Liver (tissue), 9 donors: ENCODE data around the gene ID1. TPM values are rescaled to one million over a fixed set of nuclear protein-coding genes. Genes with fewer than 3 reads are reported as not detected.
"Not testable (repeated sequence)": the region's sequence is repeated elsewhere in the genome, so short reads cannot be mapped to it uniquely, and the experiment has no call there.

ENCODE experiments used
- DNase-seq: peaks from one replicate; pipeline ENCODE4 v3.0.0-alpha.2; 2017; ENCODE audit warnings: low spot score
- H3K27ac ChIP-seq, 2 donors: one replicate each; pipeline ENCODE4 v1.7.0; 2013; ENCODE audit warnings: inconsistent platforms in 2 of 2, low read length in 2 of 2, control low read depth in 1 of 2, low read depth in 1 of 2, mild to moderate bottlenecking in 1 of 2
- H3K27me3 ChIP-seq, 4 donors: one replicate each; pipeline versions ENCODE4 v1.6.1 to v1.7.0; 2013; ENCODE audit warnings: low read length in 3 of 4, inconsistent platforms in 1 of 4, mild to moderate bottlenecking in 1 of 4, moderate library complexity in 1 of 4; ENCODE audit not compliant: control insufficient read depth in 4 of 4, insufficient read depth in 4 of 4
- H3K36me3 ChIP-seq, 4 donors: one replicate each; pipeline versions ENCODE4 v1.6.1 to v1.7.0; 2013; ENCODE audit warnings: low read length in 3 of 4, mild to moderate bottlenecking in 3 of 4, low read depth in 1 of 4, moderate library complexity in 1 of 4; ENCODE audit not compliant: control insufficient read depth in 4 of 4, insufficient read depth in 3 of 4
- H3K4me1 ChIP-seq, 4 donors: one replicate each; pipeline versions ENCODE4 v1.6.1 to v1.7.0; 2013; ENCODE audit warnings: low read length in 3 of 4, mild to moderate bottlenecking in 3 of 4, moderate library complexity in 1 of 4; ENCODE audit not compliant: control insufficient read depth in 4 of 4, insufficient read depth in 4 of 4
- H3K4me3 ChIP-seq, 3 donors: one replicate each; pipeline versions ENCODE4 v1.6.1 to v1.7.0; 2013; ENCODE audit warnings: low read length in 3 of 3, control low read depth in 1 of 3, low read depth in 1 of 3, mild to moderate bottlenecking in 1 of 3
- H3K9ac ChIP-seq, 2 donors: one replicate each; pipeline ENCODE4 v1.7.0; 2013; ENCODE audit warnings: low read length in 2 of 2, mild to moderate bottlenecking in 2 of 2, moderate library complexity in 2 of 2, control low read depth in 1 of 2, low read depth in 1 of 2
- H3K9me3 ChIP-seq, 4 donors: one replicate each; pipeline versions ENCODE4 v1.6.1 to v1.7.0; 2013; ENCODE audit warnings: low read length in 3 of 4; ENCODE audit not compliant: control insufficient read depth in 4 of 4
- ATF3 ChIP-seq: IDR thresholded peaks from 2 replicates; pipeline ENCODE4 v1.6.1; 2016; ENCODE audit warnings: antibody characterized with exemption
- EGR1 ChIP-seq, 2 donors: IDR thresholded peaks; 2 replicates each; pipeline ENCODE4 v1.6.1; 2016 to 2018; ENCODE audit warnings: antibody characterized with exemption in 2 of 2, low read depth in 2 of 2
- FOXA1 ChIP-seq: IDR thresholded peaks from 2 replicates; pipeline ENCODE4 v1.6.1; 2016; ENCODE audit warnings: antibody characterized with exemption
- FOXA2 ChIP-seq: IDR thresholded peaks from 2 replicates; pipeline ENCODE4 v1.6.1; 2016; ENCODE audit warnings: antibody characterized with exemption
- GABPA ChIP-seq, 2 donors: IDR thresholded peaks in 1 of 2; conservative IDR thresholded peaks in 1 of 2; 2 replicates each; pipeline ENCODE4 v1.6.1; 2016; ENCODE audit warnings: antibody characterized with exemption in 2 of 2, mild to moderate bottlenecking in 1 of 2, moderate library complexity in 1 of 2
- HNF4A ChIP-seq, 2 donors: conservative IDR thresholded peaks; 2 replicates each; pipeline ENCODE4 v1.6.1; 2016; ENCODE audit warnings: antibody characterized with exemption in 2 of 2, mild to moderate bottlenecking in 2 of 2
- HNF4G ChIP-seq: IDR thresholded peaks from 2 replicates; pipeline ENCODE4 v1.6.1; 2016; ENCODE audit warnings: antibody characterized with exemption
- JUND ChIP-seq, 2 donors: IDR thresholded peaks; 2 replicates each; pipeline ENCODE4 v1.6.1; 2016; ENCODE audit warnings: antibody characterized with exemption in 2 of 2
- MAX ChIP-seq: IDR thresholded peaks from 2 replicates; pipeline ENCODE4 v1.6.1; 2016; ENCODE audit warnings: antibody characterized with exemption
- NR2F2 ChIP-seq: IDR thresholded peaks from 2 replicates; pipeline ENCODE4 v1.6.1; 2016; ENCODE audit warnings: antibody characterized with exemption
- RAD21 ChIP-seq, 2 donors: IDR thresholded peaks; 2 replicates each; pipeline ENCODE4 v1.6.1; 2016; ENCODE audit warnings: antibody characterized with exemption in 2 of 2, mild to moderate bottlenecking in 2 of 2
- REST ChIP-seq: IDR thresholded peaks from 2 replicates; pipeline ENCODE4 v1.6.1; 2016; ENCODE audit warnings: antibody characterized with exemption, mild to moderate bottlenecking
- RXRA ChIP-seq, 2 donors: IDR thresholded peaks; 2 replicates each; pipeline ENCODE4 v1.6.1; 2017 to 2018; ENCODE audit warnings: antibody characterized with exemption in 2 of 2, mild to moderate bottlenecking in 1 of 2
- SP1 ChIP-seq: IDR thresholded peaks from 2 replicates; pipeline ENCODE4 v1.6.1; 2018; ENCODE audit warnings: antibody characterized with exemption, mild to moderate bottlenecking
- TAF1 ChIP-seq: conservative IDR thresholded peaks from 2 replicates; pipeline ENCODE4 v1.6.1; 2016; ENCODE audit warnings: antibody characterized with exemption, mild to moderate bottlenecking
- YY1 ChIP-seq: IDR thresholded peaks from 2 replicates; pipeline ENCODE4 v1.6.1; 2016; ENCODE audit warnings: antibody characterized with exemption, mild to moderate bottlenecking
- ZBTB33 ChIP-seq: IDR thresholded peaks from 2 replicates; pipeline ENCODE4 v1.6.1; 2016; ENCODE audit warnings: antibody characterized with exemption
- WGBS: extraction: QIAGEN DNeasy Blood & Tissue Kit; methylation state at CpG from one replicate; pipeline ENCODE4 v1.1.7; 2013; 5-methylcytosine and 5-hydroxymethylcytosine counted together
- polyA plus RNA-seq, 2 donors: library from polyadenylated mRNA; stranded (reverse) in 1 of 2; unstranded in 1 of 2; fragments of 200-250 nt in 1 of 2; fragments of >200 nt in 1 of 2; fragmentation: Nextera tagmentation in 1 of 2; extraction: Ambion mirVana in 1 of 2; gene quantifications; one replicate each; pipeline versions ENCODE4 v1.2.1 to v1.2.3, GENCODE V29; 2013 to 2015
- total RNA-seq, 2 donors: library from RNA; depleted of rRNA; stranded (reverse); fragments of >200 nt; gene quantifications; one replicate each; pipeline ENCODE4 v1.2.3, GENCODE V29; 2014
- TF ChIP-seq, protein P1 (sequence below): fragments of 150-350 bp; IDR thresholded peaks from 2 replicates; pipeline ENCODE4 v1.5.1; 2017; ENCODE audit warnings: improper control_type of control experiment, low read depth, low read length; ENCODE audit not compliant: missing input control
- donor health status: healthy.
- donor health status: healthy.
- donor health status: healthy.
- donor health status: healthy.
- donor health status: healthy.

The ID1 gene
- total and polyA plus RNA-seq, 4 donors: 33.9 to 117 (median 71.2) TPM

GRCh38 chr20:31579245-31579644 lies 25.8 kb upstream of the ID1 start:
- no peaks in the 10 kb centered on the region for H3K27me3 ChIP-seq
- no peak overlapping the region for H3K9ac ChIP-seq
- no peak overlapping the region for H3K4me3 ChIP-seq
- no peak for DNase-seq
- no peak overlapping the region for H3K27ac ChIP-seq
- H3K36me3 ChIP-seq: no peaks in the 10 kb centered on the region
- 96% methylated on average over 6 of the region's 6 CpGs for WGBS
- no peaks in the 10 kb centered on the region for H3K9me3 ChIP-seq
- TF ChIP-seq HNF4A (conservative IDR thresholded peaks at IDR 0.05): no peak
- TF ChIP-seq ATF3: no peak
- no peak for TF ChIP-seq HNF4G
- TF ChIP-seq, protein P1, sequence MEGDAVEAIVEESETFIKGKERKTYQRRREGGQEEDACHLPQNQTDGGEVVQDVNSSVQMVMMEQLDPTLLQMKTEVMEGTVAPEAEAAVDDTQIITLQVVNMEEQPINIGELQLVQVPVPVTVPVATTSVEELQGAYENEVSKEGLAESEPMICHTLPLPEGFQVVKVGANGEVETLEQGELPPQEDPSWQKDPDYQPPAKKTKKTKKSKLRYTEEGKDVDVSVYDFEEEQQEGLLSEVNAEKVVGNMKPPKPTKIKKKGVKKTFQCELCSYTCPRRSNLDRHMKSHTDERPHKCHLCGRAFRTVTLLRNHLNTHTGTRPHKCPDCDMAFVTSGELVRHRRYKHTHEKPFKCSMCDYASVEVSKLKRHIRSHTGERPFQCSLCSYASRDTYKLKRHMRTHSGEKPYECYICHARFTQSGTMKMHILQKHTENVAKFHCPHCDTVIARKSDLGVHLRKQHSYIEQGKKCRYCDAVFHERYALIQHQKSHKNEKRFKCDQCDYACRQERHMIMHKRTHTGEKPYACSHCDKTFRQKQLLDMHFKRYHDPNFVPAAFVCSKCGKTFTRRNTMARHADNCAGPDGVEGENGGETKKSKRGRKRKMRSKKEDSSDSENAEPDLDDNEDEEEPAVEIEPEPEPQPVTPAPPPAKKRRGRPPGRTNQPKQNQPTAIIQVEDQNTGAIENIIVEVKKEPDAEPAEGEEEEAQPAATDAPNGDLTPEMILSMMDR: no peak
- no peak for TF ChIP-seq RXRA (IDR thresholded peaks at IDR 0.05)
- no peak for TF ChIP-seq YY1
- no peak for TF ChIP-seq JUND (IDR thresholded peaks at IDR 0.05)
- no peak for TF ChIP-seq FOXA2
- TF ChIP-seq NR2F2: no peak
- TF ChIP-seq FOXA1: no peak
- TF ChIP-seq MAX: no peak
- TF ChIP-seq EGR1 (IDR thresholded peaks at IDR 0.05; ENCODE audit: low read depth in 2 of 2): no peak
- TF ChIP-seq GABPA (IDR thresholded peaks at IDR 0.05 in 1 of 2, conservative IDR thresholded peaks at IDR 0.05 in 1 of 2): no peak
- no peak for TF ChIP-seq RAD21 (IDR thresholded peaks at IDR 0.05)
- TF ChIP-seq TAF1: no peak
- no peak for TF ChIP-seq ZBTB33
- H3K4me1 ChIP-seq: no peaks in the 10 kb centered on the region

GRCh38 chr20:31579941-31580651 lies 25.0 kb upstream of the ID1 start:
- WGBS: 96% methylated on average over 17 of the region's 17 CpGs
- H3K4me1 ChIP-seq, H3K36me3 ChIP-seq, H3K27me3 ChIP-seq, H3K4me3 ChIP-seq, H3K27ac ChIP-seq, DNase-seq, H3K9ac ChIP-seq, H3K9me3 ChIP-seq: not testable (repeated sequence)

DNA sequence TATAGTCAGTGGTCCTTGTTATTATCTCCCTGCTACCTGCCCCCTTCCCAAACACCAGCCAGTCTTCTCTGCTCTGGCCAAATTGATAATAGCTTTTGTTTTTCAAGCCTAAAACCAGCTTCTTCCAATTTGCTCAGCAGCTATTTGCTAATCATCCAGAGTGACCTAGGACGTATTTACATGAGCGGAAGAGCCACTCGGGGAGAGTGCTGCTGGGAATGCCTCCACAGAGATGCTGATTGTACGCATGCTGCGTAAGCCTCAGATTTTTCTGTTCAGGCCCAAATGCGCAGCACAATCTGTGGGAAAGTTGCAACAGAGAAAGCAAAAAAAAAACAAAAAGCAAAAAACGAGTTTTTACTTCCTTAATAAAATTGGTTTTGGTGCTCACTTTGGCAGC lies 24.4 kb upstream of the ID1 start:
- Histone ChIP-seq H3K4me3 (no peak overlapping the region), H3K27ac (no peak overlapping the region), H3K36me3 (no peaks in the 10 kb centered on the region), H3K9ac (no peak overlapping the region), H3K9me3 (no peaks in the 10 kb centered on the region), H3K27me3 (no peaks in the 10 kb centered on the region), H3K4me1 (no peaks in the 10 kb centered on the region)
- TF ChIP-seq FOXA2 (no peak), HNF4A (conservative IDR thresholded peaks at IDR 0.05) (no peak), TAF1 (no peak), RXRA (IDR thresholded peaks at IDR 0.05) (no peak), FOXA1 (no peak), SP1 (no peak), ATF3 (no peak), MAX (no peak), RAD21 (IDR thresholded peaks at IDR 0.05) (no peak), GABPA (IDR thresholded peaks at IDR 0.05 in 1 of 2, conservative IDR thresholded peaks at IDR 0.05 in 1 of 2) (no peak), REST (no peak), EGR1 (IDR thresholded peaks at IDR 0.05; ENCODE audit: low read depth in 2 of 2) (no peak), YY1 (no peak)
- WGBS: 82% methylated on average over 7 of the region's 7 CpGs
- no peak for DNase-seq
